GM23248 (cell line): Measurements from ENCODE around the gene SPRR5. TPM values are rescaled to one million over a fixed set of nuclear protein-coding genes. Genes with fewer than 3 reads are reported as not detected.

ENCODE experiments used
- DNase-seq: peaks from one replicate; pipeline ENCODE4 v3.0.0-alpha.2; 2015
- H2AFZ ChIP-seq: fragments of 200-600 bp; sonication (generic); 2 replicates; pipeline ENCODE4 v1.6.1; 2016; ENCODE audit warnings: antibody characterized with exemption
- H3F3A ChIP-seq: fragments of 200-600 bp; sonication (generic); 2 replicates; pipeline ENCODE4 v1.6.1; 2016; ENCODE audit warnings: mild to moderate bottlenecking, antibody characterized with exemption, mixed run types; ENCODE audit not compliant: insufficient read depth
- H3K27ac ChIP-seq: fragments of 200-600 bp; sonication (generic); 2 replicates; pipeline ENCODE4 v1.5.1; 2016; ENCODE audit warnings: mild to moderate bottlenecking
- H3K27me3 ChIP-seq: fragments of 200-600 bp; sonication (generic); replicated peaks from 2 replicates; pipeline ENCODE4 v1.6.1; 2016; ENCODE audit warnings: mild to moderate bottlenecking; ENCODE audit not compliant: insufficient read depth
- H3K36me3 ChIP-seq: fragments of 200-600 bp; sonication (generic); 2 replicates; pipeline ENCODE4 v1.6.1; 2016; ENCODE audit warnings: low read depth, mild to moderate bottlenecking
- H3K4me1 ChIP-seq: fragments of 200-600 bp; sonication (generic); 2 replicates; pipeline ENCODE4 v1.6.1; 2016; ENCODE audit warnings: mild to moderate bottlenecking; ENCODE audit not compliant: insufficient read depth
- H3K4me2 ChIP-seq: fragments of 200-600 bp; sonication (generic); one replicate; pipeline ENCODE4 v1.6.1; 2016; ENCODE audit warnings: mild to moderate bottlenecking; ENCODE audit not compliant: unreplicated experiment
- H3K4me3 ChIP-seq: fragments of 200-600 bp; sonication (generic); 2 replicates; pipeline ENCODE4 v1.5.1; 2016; ENCODE audit warnings: mild to moderate bottlenecking
- H3K79me2 ChIP-seq: fragments of 200-600 bp; sonication (generic); 2 replicates; pipeline ENCODE4 v1.6.1; 2016; ENCODE audit warnings: mild to moderate bottlenecking; ENCODE audit not compliant: insufficient read depth
- H3K9ac ChIP-seq: fragments of 200-600 bp; sonication (generic); 2 replicates; pipeline ENCODE4 v1.6.1; 2016; ENCODE audit warnings: mild to moderate bottlenecking
- H3K9me2 ChIP-seq: fragments of 200-600 bp; sonication (generic); 2 replicates; pipeline ENCODE4 v1.6.1; 2016; ENCODE audit warnings: mixed run types, mild to moderate bottlenecking, moderate library complexity; ENCODE audit not compliant: insufficient read depth
- H3K9me3 ChIP-seq: fragments of 200-600 bp; sonication (generic); one replicate; pipeline ENCODE4 v1.6.1; 2017; ENCODE audit warnings: low read depth
- H4K20me1 ChIP-seq: fragments of 200-600 bp; sonication (generic); 2 replicates; pipeline ENCODE4 v1.6.0; 2016; ENCODE audit not compliant: insufficient read depth
- EZH2 ChIP-seq: fragments of 200-600 bp; sonication (generic); IDR thresholded peaks from 2 replicates; pipeline ENCODE4 v1.6.1; 2018; ENCODE audit warnings: antibody characterized with exemption, mild to moderate bottlenecking; ENCODE audit not compliant: insufficient read depth, poor library complexity, severe bottlenecking
- EZH2phosphoT487 ChIP-seq: fragments of 200-600 bp; sonication (generic); IDR thresholded peaks from 2 replicates; pipeline ENCODE4 v1.6.1; 2018; ENCODE audit warnings: antibody characterized with exemption, moderate library complexity, mild to moderate bottlenecking, low read depth; ENCODE audit not compliant: insufficient read depth
- WGBS, 2 experiments: methylation state at CpG; one replicate each; pipeline ENCODE4 v1.1.6; 2015 to 2017; ENCODE audit warnings: low lambda C conversion rate in 2 of 2, low coverage in 1 of 2; ENCODE audit errors: missing lambda C conversion rate in 2 of 2; 5-methylcytosine and 5-hydroxymethylcytosine counted together
- in situ Hi-C: fragments of 300-500 bp; cut with MboI; formaldehyde crosslinking; loops from 2 replicates; pipeline ENCODE4 v1.15.0; 2020
- polyA plus RNA-seq: library from polyadenylated mRNA; unstranded; fragments of >200 nt; fragmentation: Nextera tagmentation; extraction: Ambion mirVana; gene quantifications from 2 replicates; pipeline ENCODE4 v1.2.1, GENCODE V29; 2016
- total RNA-seq: library from RNA; depleted of rRNA; stranded (reverse); fragments of >200 nt; shearing (Covaris generic); gene quantifications from 2 replicates; pipeline ENCODE4 v1.2.3, GENCODE V29; 2014; rRNA removed

The SPRR5 gene
- total RNA-seq = not detected in 2 replicates
- not detected in 2 replicates for polyA plus RNA-seq

- Histone ChIP-seq H3K27ac (no peak within 1 kb of the TSS), H3K9me3 (no peaks in the 10 kb centered on the region), H3K27me3 (peaks cover 8% of the 10 kb centered on the region; the same call in 1 of the 2 replicates), H3K4me3 (no peak within 1 kb of the TSS), H3K4me2 (no peak within 1 kb of the TSS), H4K20me1 (no peaks in the 10 kb centered on the region), H3F3A (no peaks in the 10 kb centered on the region), H2AFZ (no peak within 1 kb of the TSS), H3K36me3 (no peaks in the 10 kb centered on the region), H3K79me2 (no peaks in the 10 kb centered on the region), H3K4me1 (no peaks in the 10 kb centered on the region), H3K9me2 (no peaks in the 10 kb centered on the region), H3K9ac (no peak within 1 kb of the TSS)
- no peak for DNase-seq
- in situ Hi-C loops = no loop called here
- WGBS, 2 experiments = 19 to 23% methylated on average over 4 of the region's 4 CpGs
- TF ChIP-seq EZH2phosphoT487 (no peak), EZH2 (no peak)
These were observed at the start of gene SPRR5 for GRCh38 chr1:152946651-152947256. TSS of gene SPRR5 (plus strand) at chr1:152947206. CDS start at chr1:152948555, 1,349 bp downstream.

GRCh38 chr1:152899027-152899426 is 48.0 kb upstream of the SPRR5 start:
- Histone ChIP-seq H4K20me1 (no peaks in the 10 kb centered on the region), H2AFZ (no peak overlapping the region), H3K4me3 (no peak overlapping the region), H3K36me3 (no peaks in the 10 kb centered on the region), H3K4me2 (no peak overlapping the region), H3K9me2 (no peaks in the 10 kb centered on the region), H3K27me3 (no peaks in the 10 kb centered on the region), H3K4me1 (no peaks in the 10 kb centered on the region), H3F3A (no peaks in the 10 kb centered on the region), H3K27ac (no peak overlapping the region), H3K9me3 (no peaks in the 10 kb centered on the region), H3K79me2 (no peaks in the 10 kb centered on the region), H3K9ac (no peak overlapping the region)
- in situ Hi-C loops = no loop called here
- TF ChIP-seq EZH2 (no peak), EZH2phosphoT487 (no peak)
- 83 to 84% methylated on average over 4 of the region's 4 CpGs for WGBS, 2 experiments
- no peak for DNase-seq

- no peaks in the 10 kb centered on the region for H3K79me2 ChIP-seq
- H3K9me3 ChIP-seq = no peaks in the 10 kb centered on the region
- H3K4me1 ChIP-seq = peaks cover 2% of the 10 kb centered on the region
- no peaks in the 10 kb centered on the region for H3K27me3 ChIP-seq
- H3K9me2 ChIP-seq = no peaks in the 10 kb centered on the region
- no peak overlapping the region for H3K4me3 ChIP-seq
- H3K36me3 ChIP-seq = no peaks in the 10 kb centered on the region
- H3K9ac ChIP-seq = no peak overlapping the region
- no peak overlapping the region for H2AFZ ChIP-seq
- TF ChIP-seq EZH2 = no peak
- TF ChIP-seq EZH2phosphoT487 = no peak
- no peaks in the 10 kb centered on the region for H4K20me1 ChIP-seq
- in situ Hi-C loops = no loop called here
- WGBS, 2 experiments = 75 to 76% methylated on average over 2 of the region's 2 CpGs
- no peak for DNase-seq
- no peak overlapping the region for H3K27ac ChIP-seq
- H3F3A ChIP-seq = peaks cover 2% of the 10 kb centered on the region
- H3K4me2 ChIP-seq = no peak overlapping the region
These were observed 47.1 kb upstream of the SPRR5 start for GRCh38 chr1:152899883-152900282.

- no peaks in the 10 kb centered on the region for H4K20me1 ChIP-seq
- H3K4me3 ChIP-seq = no peak overlapping the region
- H3K79me2 ChIP-seq = no peaks in the 10 kb centered on the region
- no peak overlapping the region for H3K4me2 ChIP-seq
- TF ChIP-seq EZH2 = no peak
- no peak for TF ChIP-seq EZH2phosphoT487
- DNase-seq = no peak
- WGBS, 2 experiments = 81 to 82% methylated on average over 5 of the region's 5 CpGs
- H3K36me3 ChIP-seq = no peaks in the 10 kb centered on the region
- no peak overlapping the region for H2AFZ ChIP-seq
- in situ Hi-C loops = no loop called here
- peaks cover 14% of the 10 kb centered on the region for H3F3A ChIP-seq
- no peaks in the 10 kb centered on the region for H3K9me3 ChIP-seq
- no peak overlapping the region for H3K27ac ChIP-seq
- H3K9me2 ChIP-seq = no peaks in the 10 kb centered on the region
- no peaks in the 10 kb centered on the region for H3K27me3 ChIP-seq
- peaks cover 19% of the 10 kb centered on the region for H3K4me1 ChIP-seq
- H3K9ac ChIP-seq = no peak overlapping the region
These were observed 45.4 kb upstream of the SPRR5 start for GRCh38 chr1:152901631-152902030.

- no peaks in the 10 kb centered on the region for H3K9me2 ChIP-seq
- peaks cover 29% of the 10 kb centered on the region for H3K4me1 ChIP-seq
- H3F3A ChIP-seq = peaks cover 21% of the 10 kb centered on the region
- no peaks in the 10 kb centered on the region for H3K27me3 ChIP-seq
- H3K27ac ChIP-seq = no peak overlapping the region
- no peak overlapping the region for H3K9ac ChIP-seq
- H3K4me2 ChIP-seq = no peak overlapping the region
- in situ Hi-C loops = no loop called here
- 88 to 90% methylated on average over 4 of the region's 4 CpGs for WGBS, 2 experiments
- H3K36me3 ChIP-seq = no peaks in the 10 kb centered on the region
- no peak overlapping the region for H3K4me3 ChIP-seq
- H3K79me2 ChIP-seq = no peaks in the 10 kb centered on the region
- TF ChIP-seq EZH2phosphoT487 (no peak), EZH2 (no peak)
- no peak for DNase-seq
- no peaks in the 10 kb centered on the region for H3K9me3 ChIP-seq
- no peaks in the 10 kb centered on the region for H4K20me1 ChIP-seq
- no peak overlapping the region for H2AFZ ChIP-seq
These were observed 44.4 kb upstream of the SPRR5 start for GRCh38 chr1:152902636-152903035.
